Activated T-cell treated with anti-CD3 and anti-CD28 coated beads for 48 hours (primary cell): ENCODE data around the gene DAGLB.

Source experiments
- DNase-seq: peaks from one replicate; pipeline ENCODE4 v3.0.0-alpha.2; 2020; ENCODE audit warnings: low read depth

Gene DAGLB

DNA sequence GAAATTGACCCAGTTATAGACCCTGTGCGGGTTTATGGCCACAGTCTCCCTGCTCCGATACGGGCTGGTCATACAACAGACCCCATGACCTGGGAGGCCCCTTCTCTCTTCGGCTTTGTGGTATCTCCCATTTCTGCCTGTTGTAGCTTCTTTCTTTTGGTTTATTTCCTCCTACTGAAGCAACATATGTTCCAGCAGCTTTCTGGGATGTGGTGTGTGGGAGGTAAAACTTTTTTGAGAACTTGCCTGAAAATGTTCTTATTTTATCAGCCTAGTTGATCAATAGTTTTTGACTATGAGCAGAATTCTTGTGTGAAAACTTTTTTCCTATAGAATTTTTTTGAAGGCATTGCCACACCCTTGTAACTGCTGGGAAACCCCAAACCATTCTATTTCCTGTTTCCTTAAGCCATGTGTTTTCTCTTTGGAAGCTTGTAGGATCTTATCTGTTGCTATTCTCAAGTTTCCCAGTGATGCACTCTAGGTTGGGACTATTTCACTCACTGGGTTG is 80.0 kb downstream of the DAGLB start:
- no peak for DNase-seq

- no peak for DNase-seq
These were observed 82.3 kb downstream of the DAGLB start for GRCh38 chr7:6365451-6365850.

- no peak for DNase-seq
These were observed 86.9 kb downstream of the DAGLB start for GRCh38 chr7:6360841-6361240.

GRCh38 chr7:6359734-6360133 is 88.0 kb downstream of the DAGLB start:
- DNase-seq, result no peak
